CD4-positive, alpha-beta T cell treated with Interleukin-15 for 1 hour (primary cell): ENCODE results near the gene CTXN1.
"Not testable (repeated sequence)": the region's sequence is repeated elsewhere in the genome, so short reads cannot be mapped to it uniquely, and the experiment has no call there.

Source experiments
- DNase-seq: peaks from one replicate; pipeline ENCODE4 v3.0.0-alpha.2; 2020

The CTXN1 gene

GRCh38 chr19:7924651-7925170 is 1.2 kb downstream of the CTXN1 start:
- DNase-seq = no peak

- no peak for DNase-seq
Measured at GRCh38 chr19:7924241-7924640, 1.7 kb downstream of the CTXN1 start.

- no peak for DNase-seq
Measured at GRCh38 chr19:7923295-7924191, 2.4 kb downstream of the CTXN1 start.

GRCh38 chr19:7922836-7923195 is 3.1 kb downstream of the CTXN1 start:
- no peak for DNase-seq

- no peak for DNase-seq
Measured at GRCh38 chr19:7921967-7922835, 3.7 kb downstream of the CTXN1 start.

GRCh38 chr19:7921302-7921966 is 4.5 kb downstream of the CTXN1 start:
- no peak for DNase-seq

GRCh38 chr19:7920519-7921301 is 5.2 kb downstream of the CTXN1 start:
- peak; percentile 98 for DNase-seq

- peak; percentile 97 for DNase-seq
Measured at GRCh38 chr19:7919610-7920518, 6.1 kb downstream of the CTXN1 start, which contains the start of gene SNAPC2. SNAPC2 (plus strand) TSS chr19:7920338; CDS start chr19:7920367, 29 bp downstream.

- DNase-seq = no peak
Measured at GRCh38 chr19:7918615-7919421, 7.1 kb downstream of the CTXN1 start.

- DNase-seq = not testable (repeated sequence)
Measured at GRCh38 chr19:7918062-7918614, 7.8 kb downstream of the CTXN1 start.

- DNase-seq = peak; percentile 71
Measured at GRCh38 chr19:7917267-7918061, 8.5 kb downstream of the CTXN1 start.

GRCh38 chr19:7916955-7917266 is 9.0 kb downstream of the CTXN1 start:
- DNase-seq = no peak

- DNase-seq = peak; percentile 55
Measured at GRCh38 chr19:7916103-7916954, 9.6 kb downstream of the CTXN1 start.

GRCh38 chr19:7915250-7916102 is 10.5 kb downstream of the CTXN1 start:
- no peak for DNase-seq

GRCh38 chr19:7914598-7915045 is 11.3 kb downstream of the CTXN1 start, which contains the start of gene TGFBR3L:
TGFBR3L (plus strand) TSS chr19:7914830.
- no peak for DNase-seq

- DNase-seq = no peak
Measured at GRCh38 chr19:7914099-7914498, 11.8 kb downstream of the CTXN1 start.

- no peak for DNase-seq
Measured at GRCh38 chr19:7913652-7914051, 12.3 kb downstream of the CTXN1 start.
